SW 1271 (cell line): ENCODE data around the gene FAM120B.
A peak's percentile ranks its signal among the peaks of the same experiment; 100 is the strongest.

Experiments used
- DNase-seq, 2 experiments: peaks; one replicate each; lab custom pipeline; 2025; lab: John Stamatoyannopoulos, UW

Gene FAM120B

DNA sequence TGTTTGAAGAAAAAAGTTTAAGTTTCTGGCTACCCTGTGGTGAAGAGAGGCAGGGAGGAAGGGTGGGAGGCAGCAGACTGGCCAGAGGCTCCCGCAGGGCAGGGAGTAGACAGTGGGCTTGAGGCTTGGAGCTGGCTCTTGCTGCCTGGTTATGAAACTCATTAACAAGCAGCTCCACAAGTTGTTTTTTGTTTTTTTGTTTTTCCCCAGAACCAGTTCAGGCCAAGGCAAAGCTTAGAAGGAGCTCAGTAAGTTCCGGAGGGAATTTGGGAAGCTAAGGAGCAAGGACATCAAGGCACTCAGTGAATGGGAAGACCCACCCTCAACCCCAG is 19.7 kb upstream of the FAM120B start:
- DNase-seq, result no peak

DNA sequence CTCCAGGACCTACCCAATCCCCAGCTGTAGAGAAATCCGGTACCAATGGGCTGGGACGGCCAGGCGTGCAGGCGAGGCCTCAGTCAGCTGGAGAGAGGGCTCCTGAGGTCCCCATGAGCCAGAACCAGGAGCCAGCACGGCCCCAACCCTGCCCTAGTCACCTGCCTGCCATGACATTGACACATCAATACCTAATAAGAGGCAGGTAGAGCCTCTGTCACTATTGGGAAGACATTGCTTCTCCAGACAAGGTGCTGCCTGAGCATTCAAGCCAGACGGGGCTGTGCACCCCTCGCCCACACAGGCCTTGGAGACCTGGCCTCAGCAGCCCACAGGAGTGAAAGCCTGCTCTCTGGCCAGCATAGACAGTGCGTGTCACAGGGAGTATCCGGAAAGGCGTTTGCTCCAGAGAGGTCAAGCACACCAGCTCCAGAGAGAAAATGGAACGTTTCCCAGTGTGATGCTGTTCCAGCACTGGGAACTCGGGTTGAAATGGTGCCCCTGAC is 19.1 kb upstream of the FAM120B start:
- DNase-seq, result no peak

DNA sequence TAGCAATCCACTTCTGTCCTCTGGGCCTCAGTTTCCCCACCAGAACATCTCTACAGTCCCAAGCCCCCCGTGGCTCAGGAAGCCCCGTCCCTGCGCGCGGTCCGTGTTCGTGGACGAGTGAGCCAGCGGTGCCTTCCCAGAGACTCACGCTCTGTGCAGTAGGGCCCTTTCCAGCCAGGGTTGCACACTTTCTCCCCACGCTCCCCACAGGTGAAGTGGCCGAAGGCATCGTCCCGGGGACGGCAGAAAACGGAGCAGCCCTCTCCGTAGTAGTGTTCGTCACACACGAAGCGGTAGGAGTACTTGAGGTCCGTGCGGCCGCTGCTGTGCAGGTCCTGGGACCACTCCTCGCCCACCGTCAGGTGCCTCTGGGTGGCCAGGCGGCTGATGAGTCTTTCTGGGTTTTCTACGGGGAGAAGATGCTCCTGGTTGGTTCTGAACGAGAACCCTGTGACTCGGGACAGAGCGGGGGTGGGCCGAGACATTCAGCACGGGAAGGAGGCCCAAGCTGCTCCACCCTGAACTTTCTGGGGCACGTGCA is 18.4 kb upstream of the FAM120B start:
- no peak for DNase-seq

GRCh38 chr6:170288852-170289179 is 17.7 kb upstream of the FAM120B start:
- no peak for DNase-seq

DNA sequence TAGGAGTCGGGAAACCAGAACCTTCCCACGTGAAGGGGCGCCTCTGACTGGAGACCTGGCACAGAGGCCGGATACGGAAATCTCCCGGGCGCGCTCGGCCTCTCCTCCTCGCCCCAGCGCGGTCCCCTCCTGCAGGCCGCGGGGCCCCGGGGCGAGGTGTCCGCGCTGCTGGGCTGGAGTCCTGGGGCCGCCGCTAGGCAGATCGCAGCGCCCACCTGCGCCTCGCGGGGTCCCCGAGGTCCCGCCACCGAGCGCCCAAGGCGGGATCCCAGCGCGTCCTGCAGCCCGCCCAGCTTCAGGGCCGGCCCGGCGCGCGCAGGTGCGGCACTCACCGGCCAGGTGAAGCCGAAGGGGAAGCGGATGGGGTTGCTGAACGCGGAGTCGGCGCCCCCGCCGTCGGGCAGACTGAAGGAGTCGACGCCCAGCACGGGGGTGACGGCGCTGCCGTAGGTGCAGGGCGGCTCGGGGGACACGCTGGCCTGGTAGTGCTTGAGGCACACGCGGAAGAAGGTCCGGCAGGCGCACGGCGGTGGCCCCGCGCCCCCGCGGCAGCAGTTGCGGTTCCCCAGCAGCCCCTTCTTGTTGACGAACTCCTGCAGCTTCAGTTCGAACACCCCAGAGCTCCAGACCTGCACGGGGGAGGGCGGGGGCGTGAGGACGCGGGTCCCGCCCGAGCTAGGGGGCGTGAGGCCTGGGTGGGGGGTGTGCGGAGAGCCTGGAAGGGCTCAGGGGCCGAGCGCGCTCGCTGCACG is 17.2 kb upstream of the FAM120B start:
- DNase-seq, result no peak

GRCh38 chr6:170289951-170290295 is 16.6 kb upstream of the FAM120B start:
- no peak for DNase-seq

DNA sequence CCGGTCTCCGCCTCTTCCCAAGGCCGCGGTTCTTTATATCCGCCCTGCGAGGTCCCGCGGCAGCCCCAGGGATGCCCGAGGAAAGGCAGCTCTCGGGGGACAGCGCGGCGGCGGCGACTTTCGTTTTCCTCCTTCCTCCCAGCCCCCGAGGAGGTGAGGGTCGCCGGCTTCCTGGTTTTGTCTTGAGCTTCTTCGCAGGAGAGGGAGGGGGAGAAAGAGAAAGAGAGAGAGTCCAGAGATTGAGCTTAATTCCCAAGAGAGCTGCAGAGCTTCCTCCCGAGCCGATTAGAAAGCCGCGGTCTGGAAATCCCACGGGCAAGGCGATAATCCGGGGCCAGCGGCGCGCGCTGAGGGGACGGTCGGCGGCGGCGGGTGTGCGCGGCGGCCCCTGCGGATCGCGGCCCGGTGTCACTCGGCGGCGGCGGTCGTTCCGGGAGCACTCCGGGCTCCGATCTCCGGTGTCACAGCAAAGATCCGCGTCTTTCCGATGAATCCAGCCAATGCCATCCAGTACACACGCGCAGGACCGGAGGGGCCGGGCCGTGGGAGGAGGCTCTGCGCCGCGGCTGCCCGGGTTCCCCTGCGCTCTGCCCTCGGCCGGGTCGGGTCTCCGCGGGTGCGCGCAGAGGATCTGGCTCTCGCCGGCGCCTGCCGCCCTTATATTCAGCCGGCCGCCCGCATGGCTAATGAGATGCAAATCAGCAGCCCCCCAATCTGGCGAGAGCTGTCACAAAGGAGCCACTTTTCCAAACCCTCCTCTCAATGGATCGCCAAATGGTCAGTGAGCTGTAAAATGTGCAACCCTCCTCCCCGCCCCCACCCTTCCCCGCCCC is 16.0 kb upstream of the FAM120B start, which contains the start of gene DLL1:
DLL1 (minus strand) TSS at position 783 of the 833 bp plus-strand sequence. CDS start 939 bp downstream, outside the sequence.
- peak in 1 of 2 experiments; percentile 60 for DNase-seq

DNA sequence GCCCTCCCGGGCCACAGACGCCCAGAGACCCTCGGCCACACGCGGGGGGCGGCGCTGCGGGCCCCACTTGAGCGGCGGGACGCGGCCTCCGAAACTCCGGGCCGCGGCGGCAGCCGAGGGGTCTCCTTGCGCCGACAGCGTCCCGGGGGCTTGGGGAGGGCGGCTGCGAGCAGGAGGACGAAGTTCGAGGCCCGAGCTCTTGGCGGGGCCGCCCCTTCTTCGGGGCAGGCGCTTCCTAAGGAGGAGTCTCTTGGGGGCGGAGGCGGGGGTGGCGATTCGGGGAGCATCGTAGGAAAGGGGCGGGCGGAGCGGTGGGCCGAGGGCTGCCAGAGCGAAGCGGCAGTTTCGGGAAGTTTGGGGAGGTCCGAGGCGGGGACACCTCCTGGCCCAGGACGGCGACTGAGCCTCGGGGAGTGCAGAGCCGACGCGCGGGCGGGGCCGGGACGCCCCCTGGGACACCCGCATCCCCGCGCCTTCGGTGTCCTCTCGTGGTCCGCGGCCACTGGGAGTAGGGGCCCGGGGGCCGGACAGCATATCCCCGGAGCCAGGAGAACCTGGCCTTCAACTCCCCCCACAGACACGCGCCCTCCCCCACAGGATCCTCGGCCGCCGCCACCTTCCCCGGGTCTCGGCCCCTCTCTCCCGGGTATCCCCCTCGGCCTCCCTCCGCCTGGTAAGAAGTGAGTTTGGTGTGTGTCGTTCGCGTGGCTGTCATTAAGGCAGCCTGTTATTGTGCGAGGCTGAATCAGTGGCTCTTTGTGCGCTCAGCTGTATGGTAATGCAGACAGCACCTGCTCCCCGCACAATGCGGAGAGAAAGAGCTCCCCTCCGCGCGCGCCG is 15.1 kb upstream of the FAM120B start:
- DNase-seq, result peak in 1 of 2 experiments; percentile 8

GRCh38 chr6:170292111-170292406 is 14.5 kb upstream of the FAM120B start:
- DNase-seq, result no peak

DNA sequence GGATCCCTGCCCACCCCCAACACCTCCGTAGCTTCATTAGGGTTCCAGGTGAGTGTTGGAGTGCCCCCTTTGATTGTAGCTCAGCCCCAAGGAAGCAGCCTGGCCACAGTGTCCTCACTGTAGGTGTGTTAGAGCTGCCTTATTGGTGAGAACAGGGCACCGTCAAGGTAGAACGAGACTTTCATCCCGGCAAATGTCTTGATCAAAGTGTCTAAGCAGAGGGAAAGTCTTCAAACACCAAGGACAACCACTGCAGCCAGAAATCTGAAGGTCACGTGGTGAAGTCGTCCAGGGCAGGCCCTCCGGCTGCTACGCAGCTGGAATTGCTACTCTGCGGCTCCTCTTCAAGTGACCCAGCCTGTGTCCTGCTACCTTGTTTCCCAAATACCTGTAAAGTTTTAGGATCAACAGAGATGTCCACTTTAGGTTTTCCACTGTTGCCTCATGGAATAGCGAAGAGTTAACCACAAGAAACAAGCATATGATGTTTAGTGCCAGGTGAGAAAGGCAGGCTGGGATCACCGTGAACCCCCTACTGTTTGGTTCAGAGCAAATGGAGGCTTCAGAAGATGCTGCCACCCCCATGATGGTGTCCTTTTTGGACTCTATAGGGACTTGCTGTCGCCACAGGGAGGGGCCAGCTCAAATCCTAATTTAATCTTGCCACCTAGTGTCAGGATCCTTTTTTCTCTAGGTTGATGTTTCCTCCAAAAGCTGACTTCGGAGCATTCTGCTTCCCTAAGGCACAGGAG is 14.0 kb upstream of the FAM120B start:
- DNase-seq, result peak in 1 of 2 experiments; percentile 10

DNA sequence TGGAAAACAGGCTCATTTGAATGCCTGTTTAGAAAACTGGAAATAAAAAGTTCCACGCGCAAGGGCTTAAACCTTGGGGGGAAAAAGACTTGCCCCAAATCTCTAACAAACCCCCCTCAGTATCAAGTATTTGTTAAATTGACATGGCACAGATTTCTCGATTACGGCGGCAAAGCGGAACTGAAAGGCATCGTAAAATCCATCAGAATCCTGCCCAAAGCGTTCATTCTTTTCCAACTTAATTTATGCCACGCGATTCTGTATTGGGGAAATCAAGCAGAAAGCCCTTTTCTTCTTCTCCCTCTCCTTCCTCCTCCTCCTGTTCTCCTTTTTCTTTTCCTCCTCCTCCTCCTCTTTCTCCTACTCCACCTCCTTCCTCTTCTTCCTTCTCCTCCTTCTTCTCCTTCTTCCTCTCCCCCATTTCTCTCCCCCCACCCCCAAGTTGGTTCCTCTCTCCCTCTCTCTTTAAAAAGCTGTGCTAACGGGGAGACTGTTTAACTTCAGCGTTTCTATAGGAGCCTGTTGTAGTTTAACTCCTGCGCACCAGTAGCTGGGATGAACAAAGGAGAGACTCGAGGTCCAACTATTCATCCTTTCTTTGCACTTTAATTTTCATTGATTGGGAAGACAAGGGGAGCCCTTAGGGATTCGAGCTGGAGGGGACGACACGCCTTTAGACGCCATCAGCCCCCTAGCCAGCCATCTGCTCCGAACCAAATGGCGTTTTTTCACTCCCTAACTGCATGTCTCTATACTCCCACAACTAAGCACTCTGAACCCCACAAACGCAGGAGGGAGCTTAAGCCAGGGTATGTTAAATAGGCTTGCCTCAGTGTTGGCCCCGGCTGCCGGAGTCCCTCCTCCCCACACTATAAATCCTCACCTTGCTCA is 13.0 kb upstream of the FAM120B start:
- no peak for DNase-seq

GRCh38 chr6:170294298-170294730 is 12.2 kb upstream of the FAM120B start:
- no peak for DNase-seq

GRCh38 chr6:170294813-170295509 is 11.6 kb upstream of the FAM120B start:
- no peak for DNase-seq

DNA sequence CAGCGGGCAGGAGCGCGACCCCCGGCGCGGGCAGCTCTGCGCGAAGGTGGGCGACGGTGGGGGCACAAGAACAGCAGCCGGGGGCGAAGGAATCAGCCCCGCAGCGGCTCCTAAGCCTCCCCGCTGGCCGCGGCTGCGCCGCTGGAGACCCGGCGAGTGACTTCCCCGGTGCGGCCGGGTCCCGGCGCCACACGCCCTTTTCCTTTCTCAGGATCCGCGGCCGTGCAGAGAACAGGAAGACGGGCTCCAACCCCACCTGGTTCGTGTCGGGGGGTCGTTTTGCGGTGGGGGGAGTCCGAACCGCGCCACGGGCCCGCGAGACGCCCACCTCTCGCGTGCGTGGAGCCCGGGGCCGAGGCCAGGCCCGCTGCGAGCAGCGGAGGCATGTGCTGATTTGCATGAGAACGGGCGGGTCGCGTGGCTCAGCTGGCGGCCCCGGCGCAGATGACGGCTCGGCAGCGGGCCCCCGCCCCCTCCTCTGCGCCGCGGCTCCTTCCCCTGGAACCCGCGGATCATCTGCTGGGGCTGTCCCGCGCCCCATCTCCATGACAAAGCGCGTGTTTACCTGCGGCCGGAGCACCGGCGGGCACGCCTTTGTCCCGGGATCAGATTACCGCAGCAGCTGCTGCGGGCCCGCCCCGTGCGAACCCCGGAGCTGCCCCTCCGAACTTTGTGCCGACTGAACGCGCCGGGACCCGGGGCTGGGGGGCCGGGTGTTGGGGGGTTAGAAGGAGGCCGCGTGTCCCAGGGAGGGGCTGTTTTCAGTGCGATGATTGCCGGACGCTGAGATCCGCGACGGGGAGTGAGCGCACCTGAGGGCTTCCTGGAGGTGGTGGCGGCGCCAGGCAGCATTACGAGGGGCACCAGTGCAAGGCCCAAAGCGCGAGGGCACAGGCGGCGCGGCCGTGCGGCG is 10.8 kb upstream of the FAM120B start:
- no peak for DNase-seq

GRCh38 chr6:170296423-170296745 is 10.2 kb upstream of the FAM120B start:
- DNase-seq, result no peak

DNA sequence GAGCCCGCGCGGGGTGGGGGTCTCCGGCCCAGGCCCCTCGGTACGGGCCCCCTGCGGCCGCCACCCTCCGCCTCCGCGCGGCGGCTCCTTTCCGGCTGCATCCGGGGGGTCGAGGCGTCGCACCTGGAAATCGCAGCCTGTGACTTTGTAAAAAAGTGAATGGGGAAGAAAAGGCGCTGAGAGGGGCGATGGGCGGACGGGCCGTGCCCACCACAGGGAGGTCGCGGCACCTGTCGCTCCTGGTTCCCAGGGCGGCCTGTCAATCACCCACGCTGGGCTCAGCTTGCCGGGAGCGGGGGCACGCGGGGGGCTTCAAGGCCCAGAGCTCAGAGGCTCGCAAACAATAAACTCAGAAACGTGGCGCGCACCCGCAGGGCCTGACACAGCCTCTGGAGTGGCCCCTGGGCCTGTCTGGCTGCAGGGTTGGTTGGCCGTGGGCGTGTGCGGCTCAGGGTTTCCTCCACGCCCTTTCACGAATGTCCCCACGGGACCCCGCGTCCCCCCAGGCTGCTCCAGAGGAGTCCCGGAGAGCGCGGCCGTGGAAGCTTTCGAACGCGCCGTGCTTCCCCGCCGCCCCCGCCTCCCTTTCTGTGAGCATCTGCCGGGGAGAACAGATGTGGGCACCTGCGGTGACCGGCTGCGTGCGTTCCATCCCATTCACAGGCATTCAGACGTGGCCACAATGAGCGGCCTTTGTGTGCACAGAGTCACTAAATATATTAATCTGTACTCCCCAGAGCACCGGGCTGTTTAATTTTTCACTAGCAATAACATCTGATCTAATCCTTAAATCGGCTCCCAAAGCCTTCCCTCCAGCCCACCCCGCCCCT is 9.6 kb upstream of the FAM120B start:
- DNase-seq, result no peak

GRCh38 chr6:170297576-170298330 is 8.8 kb upstream of the FAM120B start:
- no peak for DNase-seq
